SIG-M5 treated with dmso at 0.1 percent for 504 hours (cell line): ENCODE results near the gene ABCA10.

Source experiments
- DNase-seq: peaks from one replicate; lab custom pipeline; 2025; ENCODE audit not compliant: unreplicated experiment; lab: John Stamatoyannopoulos, UW

Gene ABCA10

GRCh38 chr17:69103557-69104233, 124.9 kb downstream of the ABCA10 start:
- DNase-seq = no peak

- no peak for DNase-seq
These were observed 130.0 kb downstream of the ABCA10 start for GRCh38 chr17:69098625-69099024.
